Erythroblast (primary cell): ENCODE data around the gene NME2.
A peak's percentile ranks its signal among the peaks of the same experiment; 100 is the strongest.

ENCODE experiments used
- DNase-seq, 2 experiments: peaks; one replicate each; lab custom pipeline; 2025; lab: John Stamatoyannopoulos, UW
- GATA1 ChIP-seq: IDR thresholded peaks from 2 replicates; pipeline ENCODE4 v1.6.1; 2011; ENCODE audit warnings: low read depth, mild to moderate bottlenecking, control low read depth, low read length, moderate library complexity
- POLR2A ChIP-seq: IDR thresholded peaks from 2 replicates; pipeline ENCODE4 v1.6.1; 2011; ENCODE audit warnings: mild to moderate bottlenecking, low read length

The NME2 gene

GRCh38 chr17:51166198-51166986, at the start of gene NME2:
TSS of gene NME2 (plus strand) at chr17:51166411. CDS start at chr17:51166831, 420 bp downstream.
- peak; percentile 84 to 86 for DNase-seq
- peak; percentile 27 for TF ChIP-seq POLR2A
- TF ChIP-seq GATA1: no peak

GRCh38 chr17:51118330-51119195, 47.6 kb upstream of the NME2 start:
- no peak for TF ChIP-seq POLR2A
- TF ChIP-seq GATA1: no peak
- peak; percentile 51 to 60 for DNase-seq

GRCh38 chr17:51119415-51120356, 46.5 kb upstream of the NME2 start:
- DNase-seq: peak; percentile 66 to 77
- no peak for TF ChIP-seq GATA1
- TF ChIP-seq POLR2A: no peak

- TF ChIP-seq GATA1 (no peak), POLR2A (no peak)
- no peak for DNase-seq
Measured at GRCh38 chr17:51120357-51120738, 45.9 kb upstream of the NME2 start.

GRCh38 chr17:51120739-51121619, 45.2 kb upstream of the NME2 start, which contains the start of gene SPAG9:
TSS of gene SPAG9 (minus strand) at chr17:51120868. CDS start at chr17:51120656, 212 bp downstream.
- TF ChIP-seq POLR2A (no peak), GATA1 (no peak)
- peak; percentile 95 to 97 for DNase-seq

- peak; percentile 94 to 96 for DNase-seq
- TF ChIP-seq GATA1: no peak
- peak; percentile 98 for TF ChIP-seq POLR2A
Measured at GRCh38 chr17:51121620-51122472, 44.4 kb upstream of the NME2 start.

GRCh38 chr17:51122473-51123115, 43.6 kb upstream of the NME2 start:
- DNase-seq: peak; percentile 40 to 62

GRCh38 chr17:51124640-51125503, 41.3 kb upstream of the NME2 start:
- no peak for DNase-seq
- TF ChIP-seq GATA1 (no peak), POLR2A (no peak)

GRCh38 chr17:51128076-51128475, 38.1 kb upstream of the NME2 start:
- DNase-seq: peak; percentile 90 to 92

GRCh38 chr17:51132964-51133319, 33.3 kb upstream of the NME2 start:
- DNase-seq: no peak
- TF ChIP-seq GATA1 (no peak), POLR2A (no peak)

More at GRCh38 chr17:51128076-51128475, 38.1 kb upstream of the NME2 start:
- TF ChIP-seq POLR2A: no peak
- no peak for TF ChIP-seq GATA1
